Neural progenitor cell (in vitro differentiated cells): ENCODE measurements around the gene DEK.

Source experiments
- EZH2phosphoT487 ChIP-seq: fragments of 200-600 bp; sonication (generic); IDR thresholded peaks from 2 replicates; pipeline ENCODE4 v1.6.1; 2017; ENCODE audit warnings: antibody characterized with exemption
- TF ChIP-seq, protein P1 (sequence below): fragments of 200-600 bp; sonication (generic); IDR thresholded peaks from 2 replicates; pipeline ENCODE4 v1.5.1; 2017; ENCODE audit warnings: antibody characterized with exemption, mild to moderate bottlenecking

DNA sequence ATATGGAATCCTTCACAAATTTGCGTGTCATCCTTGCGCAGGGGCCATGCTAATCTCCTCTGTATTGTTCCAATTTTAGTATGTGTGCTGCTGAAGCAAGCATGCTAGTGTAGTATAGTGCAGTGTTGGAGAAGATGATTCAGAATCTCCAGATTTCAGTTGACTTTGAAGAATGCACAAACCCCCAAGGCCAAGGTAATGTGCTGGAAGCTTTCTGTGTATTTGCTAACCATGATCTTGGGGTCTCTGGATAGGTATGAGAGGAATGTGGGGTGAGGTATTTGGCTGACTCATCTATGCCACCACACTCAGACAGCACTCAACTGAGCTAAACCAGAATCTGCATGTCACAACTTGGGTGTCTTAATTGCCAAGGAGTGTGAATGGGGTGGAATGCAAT lies 42.6 kb upstream of the DEK start:
- TF ChIP-seq, protein P1, sequence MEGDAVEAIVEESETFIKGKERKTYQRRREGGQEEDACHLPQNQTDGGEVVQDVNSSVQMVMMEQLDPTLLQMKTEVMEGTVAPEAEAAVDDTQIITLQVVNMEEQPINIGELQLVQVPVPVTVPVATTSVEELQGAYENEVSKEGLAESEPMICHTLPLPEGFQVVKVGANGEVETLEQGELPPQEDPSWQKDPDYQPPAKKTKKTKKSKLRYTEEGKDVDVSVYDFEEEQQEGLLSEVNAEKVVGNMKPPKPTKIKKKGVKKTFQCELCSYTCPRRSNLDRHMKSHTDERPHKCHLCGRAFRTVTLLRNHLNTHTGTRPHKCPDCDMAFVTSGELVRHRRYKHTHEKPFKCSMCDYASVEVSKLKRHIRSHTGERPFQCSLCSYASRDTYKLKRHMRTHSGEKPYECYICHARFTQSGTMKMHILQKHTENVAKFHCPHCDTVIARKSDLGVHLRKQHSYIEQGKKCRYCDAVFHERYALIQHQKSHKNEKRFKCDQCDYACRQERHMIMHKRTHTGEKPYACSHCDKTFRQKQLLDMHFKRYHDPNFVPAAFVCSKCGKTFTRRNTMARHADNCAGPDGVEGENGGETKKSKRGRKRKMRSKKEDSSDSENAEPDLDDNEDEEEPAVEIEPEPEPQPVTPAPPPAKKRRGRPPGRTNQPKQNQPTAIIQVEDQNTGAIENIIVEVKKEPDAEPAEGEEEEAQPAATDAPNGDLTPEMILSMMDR = no peak
- TF ChIP-seq EZH2phosphoT487 = no peak
